ENCODE measurements around the gene PRRG2. TPM values are rescaled to one million over a fixed set of nuclear protein-coding genes. Genes with fewer than 3 reads are reported as not detected.

The PRRG2 gene
- total RNA-seq, 1 experiment from 2014 or later, result 3.3 TPM

- no peak overlapping the region for H3K56ac ChIP-seq (ENCODE audit: insufficient read length, low read depth, low read length)
- H3K23me2 ChIP-seq (ENCODE audit: insufficient read length, low read depth, low read length, poor library complexity, severe bottlenecking), result peaks cover 11% of the 10 kb centered on the region
- no peak overlapping the region for H3K4ac ChIP-seq (ENCODE audit: low read depth, low read length)
- no peak overlapping the region for H2AK5ac ChIP-seq (ENCODE audit: insufficient read length, low read length)
- no peak overlapping the region for H2BK5ac ChIP-seq (ENCODE audit: insufficient read length, low read length)
- no peak overlapping the region for H3T11ph ChIP-seq (ENCODE audit: low read length)
- no peaks in the 10 kb centered on the region for H3K9me3 ChIP-seq (ENCODE audit: control insufficient read depth, low read depth, low read length)
- no peak overlapping the region for H2AFZ ChIP-seq (ENCODE audit: low read length)
- no peak overlapping the region for H4K91ac ChIP-seq (ENCODE audit: insufficient read length, low read depth, low read length)
- H2BK15ac ChIP-seq (ENCODE audit: low read depth, low read length), result no peak overlapping the region
- H3K4me2 ChIP-seq (ENCODE audit: insufficient read depth, insufficient read length, low read length), result no peak overlapping the region
- H3K27me3 ChIP-seq (ENCODE audit: insufficient read depth, low read length), result no peaks in the 10 kb centered on the region
- no peak overlapping the region for H3K27ac Mint-ChIP-seq
- no peaks in the 10 kb centered on the region for H3K79me1 ChIP-seq (ENCODE audit: insufficient read depth, low read depth, low read length, poor library complexity, severe bottlenecking)
- H3K27me3 Mint-ChIP-seq (ENCODE audit: low read depth), result no peaks in the 10 kb centered on the region
- WGBS (ENCODE audit: extremely low coverage, insufficient read length, low lambda C conversion rate), result no CpG with 5 or more reads among the region's 8 CpGs
- peaks cover 7 to 16% of the 10 kb centered on the region in 2 experiments for H3K4me1 Mint-ChIP-seq
- H2BK12ac ChIP-seq (ENCODE audit: insufficient read length, low read depth, low read length), result no peak overlapping the region
- H3K18ac ChIP-seq (ENCODE audit: insufficient read length, low read depth, low read length), result no peak overlapping the region
- H3K23ac ChIP-seq (ENCODE audit: insufficient read length, low read depth, low read length), result no peak overlapping the region
- H3K36me3 Mint-ChIP-seq (ENCODE audit: insufficient read depth in 1 of 3, low read depth in 3 of 3), result no peaks in the 10 kb centered on the region; a peak in 1 of 7 replicates
- H3K14ac ChIP-seq (ENCODE audit: insufficient read depth, low read length), result no peak overlapping the region
- no peak overlapping the region for H3K4me3 Mint-ChIP-seq
- H2BK120ac ChIP-seq (ENCODE audit: low read depth, low read length, poor library complexity, severe bottlenecking), result no peak overlapping the region
- H2BK20ac ChIP-seq (ENCODE audit: low read depth, low read length, poor library complexity, severe bottlenecking), result no peak overlapping the region
- no peaks in the 10 kb centered on the region for H3K79me2 ChIP-seq (ENCODE audit: insufficient read depth, low read length)
- no peak overlapping the region for H3K27ac ChIP-seq (ENCODE audit: insufficient read length, low read depth, low read length)
- DNase-seq, result no peak
- no peaks in the 10 kb centered on the region; the same call in 1 of the 2 replicates for H3K4me1 ChIP-seq (ENCODE audit: insufficient read depth, low read length)
- H4K8ac ChIP-seq (replicated peaks; ENCODE audit: insufficient read length, low read depth, low read length), result no peak overlapping the region
- TF ChIP-seq CTCF (conservative IDR thresholded peaks at IDR 0.05), result no peak
- H4K20me1 ChIP-seq (ENCODE audit: control insufficient read depth, insufficient read depth, insufficient read length), result no peaks in the 10 kb centered on the region
- H3K9ac ChIP-seq (ENCODE audit: extremely low read depth, insufficient read length, low read length), result no peak overlapping the region
- H4K5ac ChIP-seq (ENCODE audit: insufficient read length, low read depth, low read length), result no peak overlapping the region
- no peaks in the 10 kb centered on the region; a peak in 1 of 5 replicates for H3K9me3 Mint-ChIP-seq
These were observed 6.1 kb downstream of the PRRG2 start for GRCh38 chr19:49587227-49587626.

Data from H9 (cell line).